ENCODE measurements around the gene LSS. TPM values are rescaled to one million over a fixed set of nuclear protein-coding genes. Genes with fewer than 3 reads are reported as not detected.

Gene LSS
- total RNA-seq, 1 donor from 2014 or later, result 92.0 TPM

- Mint-ChIP-seq H3K9me3 (ENCODE audit: unreplicated experiment) (no peaks in the 10 kb centered on the region), H3K4me3 (ENCODE audit: unreplicated experiment) (no peak overlapping the region), H3K4me1 (ENCODE audit: unreplicated experiment) (no peaks in the 10 kb centered on the region), H3K36me3 (ENCODE audit: unreplicated experiment) (peaks cover 11% of the 10 kb centered on the region), H3K27me3 (ENCODE audit: unreplicated experiment) (no peaks in the 10 kb centered on the region), H3K27ac (ENCODE audit: unreplicated experiment) (no peak overlapping the region)
- TF ChIP-seq, protein P1, sequence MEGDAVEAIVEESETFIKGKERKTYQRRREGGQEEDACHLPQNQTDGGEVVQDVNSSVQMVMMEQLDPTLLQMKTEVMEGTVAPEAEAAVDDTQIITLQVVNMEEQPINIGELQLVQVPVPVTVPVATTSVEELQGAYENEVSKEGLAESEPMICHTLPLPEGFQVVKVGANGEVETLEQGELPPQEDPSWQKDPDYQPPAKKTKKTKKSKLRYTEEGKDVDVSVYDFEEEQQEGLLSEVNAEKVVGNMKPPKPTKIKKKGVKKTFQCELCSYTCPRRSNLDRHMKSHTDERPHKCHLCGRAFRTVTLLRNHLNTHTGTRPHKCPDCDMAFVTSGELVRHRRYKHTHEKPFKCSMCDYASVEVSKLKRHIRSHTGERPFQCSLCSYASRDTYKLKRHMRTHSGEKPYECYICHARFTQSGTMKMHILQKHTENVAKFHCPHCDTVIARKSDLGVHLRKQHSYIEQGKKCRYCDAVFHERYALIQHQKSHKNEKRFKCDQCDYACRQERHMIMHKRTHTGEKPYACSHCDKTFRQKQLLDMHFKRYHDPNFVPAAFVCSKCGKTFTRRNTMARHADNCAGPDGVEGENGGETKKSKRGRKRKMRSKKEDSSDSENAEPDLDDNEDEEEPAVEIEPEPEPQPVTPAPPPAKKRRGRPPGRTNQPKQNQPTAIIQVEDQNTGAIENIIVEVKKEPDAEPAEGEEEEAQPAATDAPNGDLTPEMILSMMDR (IDR thresholded peaks at IDR 0.05), result no peak
- no peak for DNase-seq (ENCODE audit: extremely low spot score, unreplicated experiment)
These were observed 65.2 kb downstream of the LSS start for GRCh38 chr21:46163380-46163779.

- TF ChIP-seq, protein P1 (IDR thresholded peaks at IDR 0.05), result no peak
- no peaks in the 10 kb centered on the region for H3K9me3 Mint-ChIP-seq (ENCODE audit: unreplicated experiment)
These were observed 66.7 kb downstream of the LSS start for GRCh38 chr21:46161633-46162592.

DNA sequence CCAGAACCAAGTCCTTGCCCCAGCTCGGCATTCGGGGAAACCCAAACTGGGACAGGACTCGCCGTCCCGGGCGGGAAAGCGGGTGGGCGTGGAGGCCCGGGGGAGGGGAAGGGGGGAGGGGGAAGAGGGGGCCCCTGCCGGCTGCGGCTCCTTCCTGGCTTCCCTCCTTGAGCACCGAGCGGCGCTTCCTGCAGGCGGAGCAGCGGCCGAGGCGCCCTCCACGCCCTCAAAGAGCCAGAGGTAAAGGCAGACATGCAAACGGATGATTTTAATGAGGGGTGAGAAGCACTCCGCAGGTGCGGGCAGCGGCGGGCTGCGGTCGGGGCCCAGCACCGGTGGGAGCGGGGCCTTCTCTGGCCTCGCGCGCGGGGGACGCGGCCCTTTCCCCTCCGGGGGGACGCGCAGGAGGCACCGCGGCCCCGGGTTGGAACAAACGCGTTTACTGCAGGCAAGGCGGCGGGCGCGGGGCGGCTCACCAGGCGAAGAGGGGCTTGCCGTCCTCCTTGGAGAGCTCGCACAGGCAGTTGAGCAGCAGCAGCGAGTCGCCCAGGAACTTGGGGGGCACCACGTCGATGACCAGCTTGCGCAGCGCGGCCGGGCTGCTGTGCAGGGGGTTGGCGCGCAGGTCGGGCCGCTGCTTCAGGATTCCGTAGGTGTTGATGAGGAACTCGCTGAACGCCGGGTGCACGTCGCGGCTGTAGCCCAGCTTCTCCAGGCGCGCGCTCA, 67.5 kb downstream of the LSS start:
- no peaks in the 10 kb centered on the region for H3K27me3 Mint-ChIP-seq (ENCODE audit: unreplicated experiment)
- no peaks in the 10 kb centered on the region for H3K9me3 Mint-ChIP-seq (ENCODE audit: unreplicated experiment)
- H3K4me1 Mint-ChIP-seq (ENCODE audit: unreplicated experiment), result no peaks in the 10 kb centered on the region
- peaks cover 8% of the 10 kb centered on the region for H3K36me3 Mint-ChIP-seq (ENCODE audit: unreplicated experiment)
- H3K4me3 Mint-ChIP-seq (ENCODE audit: unreplicated experiment), result no peak overlapping the region
- H3K27ac Mint-ChIP-seq (ENCODE audit: unreplicated experiment), result no peak overlapping the region
- peak; percentile 83 for DNase-seq (ENCODE audit: extremely low spot score, unreplicated experiment)
- TF ChIP-seq, protein P1 (IDR thresholded peaks at IDR 0.05), result no peak

More at GRCh38 chr21:46161633-46162592, 66.7 kb downstream of the LSS start:
- DNase-seq (ENCODE audit: extremely low spot score, unreplicated experiment), result peak; percentile 83
- Mint-ChIP-seq H3K27ac (ENCODE audit: unreplicated experiment) (no peak overlapping the region), H3K4me3 (ENCODE audit: unreplicated experiment) (no peak overlapping the region), H3K27me3 (ENCODE audit: unreplicated experiment) (no peaks in the 10 kb centered on the region), H3K4me1 (ENCODE audit: unreplicated experiment) (no peaks in the 10 kb centered on the region), H3K36me3 (ENCODE audit: unreplicated experiment) (peaks cover 8% of the 10 kb centered on the region)

GRCh38 chr21:46160657-46160906, 68.0 kb downstream of the LSS start:
- Mint-ChIP-seq H3K36me3 (ENCODE audit: unreplicated experiment) (peaks cover 6% of the 10 kb centered on the region), H3K4me3 (ENCODE audit: unreplicated experiment) (no peak overlapping the region), H3K27ac (ENCODE audit: unreplicated experiment) (no peak overlapping the region), H3K27me3 (ENCODE audit: unreplicated experiment) (no peaks in the 10 kb centered on the region), H3K4me1 (ENCODE audit: unreplicated experiment) (no peaks in the 10 kb centered on the region), H3K9me3 (ENCODE audit: unreplicated experiment) (no peaks in the 10 kb centered on the region)
- TF ChIP-seq, protein P1 (IDR thresholded peaks at IDR 0.05), result no peak
- peak; percentile 80 for DNase-seq (ENCODE audit: extremely low spot score, unreplicated experiment)
